GM23338 (cell line): ENCODE measurements around the gene ERVK3-1. TPM values are rescaled to one million over a fixed set of nuclear protein-coding genes. Genes with fewer than 3 reads are reported as not detected.

ENCODE experiments used
- ATAC-seq: fragments of 200-7000 bp; cut with Tn5 transposase; 3 replicates; pipeline ENCODE4 v1.9.1; 2020
- DNase-seq: peaks from one replicate; pipeline ENCODE4 v3.0.0-alpha.2; 2015; ENCODE audit warnings: low spot score
- H2AFZ ChIP-seq: fragments of 200-600 bp; sonication (generic); 2 replicates; pipeline ENCODE4 v1.8.0; 2016; ENCODE audit warnings: antibody characterized with exemption, mild to moderate bottlenecking, moderate library complexity
- H3F3A ChIP-seq: fragments of 200-600 bp; sonication (generic); replicated peaks from 2 replicates; pipeline ENCODE4 v1.8.0; 2017; ENCODE audit warnings: antibody characterized with exemption, mixed run types, low read depth
- H3K27ac ChIP-seq: fragments of 200-600 bp; sonication (generic); 2 replicates; pipeline ENCODE4 v1.6.1; 2016; ENCODE audit warnings: low read depth
- H3K27me3 ChIP-seq: fragments of 200-600 bp; sonication (generic); 2 replicates; pipeline ENCODE4 v1.8.0; 2016; ENCODE audit warnings: mild to moderate bottlenecking, mixed run types, moderate library complexity; ENCODE audit not compliant: insufficient read depth
- H3K36me3 ChIP-seq: fragments of 200-600 bp; sonication (generic); 2 replicates; pipeline ENCODE4 v1.8.0; 2016; ENCODE audit warnings: mild to moderate bottlenecking; ENCODE audit not compliant: insufficient read depth
- H3K4me1 ChIP-seq: fragments of 200-600 bp; sonication (generic); 2 replicates; pipeline ENCODE4 v1.8.0; 2016; ENCODE audit warnings: mild to moderate bottlenecking, moderate library complexity; ENCODE audit not compliant: insufficient read depth
- H3K4me2 ChIP-seq: fragments of 200-600 bp; sonication (generic); 2 replicates; pipeline ENCODE4 v1.7.1; 2017; ENCODE audit warnings: mixed run types
- H3K4me3 ChIP-seq: fragments of 200-600 bp; sonication (generic); 2 replicates; pipeline ENCODE4 v1.6.1; 2016; ENCODE audit warnings: mixed run types
- H3K79me2 ChIP-seq: fragments of 200-600 bp; sonication (generic); replicated peaks from 2 replicates; pipeline ENCODE4 v1.8.0; 2017; ENCODE audit warnings: mild to moderate bottlenecking; ENCODE audit not compliant: insufficient read depth
- H3K9me2 ChIP-seq: fragments of 200-600 bp; sonication (generic); 2 replicates; pipeline ENCODE4 v1.8.0; 2017; ENCODE audit not compliant: insufficient read depth
- H4K20me1 ChIP-seq: fragments of 200-600 bp; sonication (generic); replicated peaks from 2 replicates; pipeline ENCODE4 v1.8.0; 2017; ENCODE audit warnings: mild to moderate bottlenecking; ENCODE audit not compliant: insufficient read depth
- H3K27ac Mint-ChIP-seq: 2 replicates; pipeline ENCODE4 v1.8.0; 2020; ENCODE audit warnings: inconsistent platforms, mild to moderate bottlenecking, moderate library complexity, mixed read lengths
- H3K27me3 Mint-ChIP-seq: 3 replicates; pipeline ENCODE4 v1.8.0; 2022; ENCODE audit warnings: low read depth, mild to moderate bottlenecking, moderate library complexity, mixed read lengths, inconsistent platforms; ENCODE audit not compliant: insufficient read depth, poor library complexity
- H3K36me3 Mint-ChIP-seq: 3 replicates; pipeline ENCODE4 v1.8.0; 2021; ENCODE audit warnings: low read depth, mild to moderate bottlenecking, inconsistent platforms, moderate library complexity, mixed read lengths
- H3K4me1 Mint-ChIP-seq: 3 replicates; pipeline ENCODE4 v1.8.0; 2020; ENCODE audit warnings: mild to moderate bottlenecking, inconsistent platforms, mixed read lengths
- H3K4me3 Mint-ChIP-seq: 3 replicates; pipeline ENCODE4 v1.8.0; 2021; ENCODE audit warnings: moderate library complexity, mild to moderate bottlenecking, inconsistent platforms, mixed read lengths
- H3K9me3 Mint-ChIP-seq: 3 replicates; pipeline ENCODE4 v1.8.0; 2020; ENCODE audit warnings: moderate library complexity, mild to moderate bottlenecking, inconsistent platforms, mixed read lengths
- CTCF ChIP-seq, 2 experiments: fragments of 200-600 bp in 1 of 2; sonication (generic) in 1 of 2; conservative IDR thresholded peaks; 2 replicates each; pipeline versions ENCODE4 v1.5.1 to v1.6.1; 2016 to 2017; ENCODE audit warnings: antibody characterized with exemption in 2 of 2, low read depth in 2 of 2, mild to moderate bottlenecking in 2 of 2, moderate library complexity in 1 of 2
- EZH2phosphoT487 ChIP-seq: fragments of 200-600 bp; sonication (generic); IDR thresholded peaks from one replicate; pipeline ENCODE4 v1.8.1; 2018; ENCODE audit warnings: antibody characterized with exemption; ENCODE audit not compliant: unreplicated experiment
- JUNB ChIP-seq: IDR thresholded peaks from one replicate; pipeline ENCODE4 v1.6.1; 2016; ENCODE audit warnings: antibody characterized with exemption; ENCODE audit not compliant: unreplicated experiment
- REST ChIP-seq: IDR thresholded peaks from one replicate; pipeline ENCODE4 v1.6.1; 2018; ENCODE audit warnings: antibody characterized with exemption; ENCODE audit not compliant: unreplicated experiment
- STAT1 ChIP-seq: IDR thresholded peaks from one replicate; pipeline ENCODE4 v1.6.1; 2016; ENCODE audit warnings: antibody characterized with exemption; ENCODE audit not compliant: unreplicated experiment
- ZNF331 ChIP-seq: fragments of 250-450 bp; sonication (Bioruptor Pico); IDR thresholded peaks from 2 replicates; pipeline ENCODE4 v1.5.0; 2020; ENCODE audit warnings: low read depth, mild to moderate bottlenecking, moderate library complexity
- ZNF462 ChIP-seq: fragments of 250-450 bp; sonication (Bioruptor Pico); IDR thresholded peaks from 2 replicates; pipeline ENCODE4 v1.5.0; 2020; ENCODE audit warnings: mild to moderate bottlenecking, moderate library complexity
- polyA plus RNA-seq: library from polyadenylated mRNA; unstranded; fragments of >200 nt; fragmentation: Nextera tagmentation; extraction: Ambion mirVana; gene quantifications from 2 replicates; pipeline ENCODE4 v1.2.1, GENCODE V29; 2016
- total RNA-seq: library from RNA; depleted of rRNA; stranded (reverse); fragments of >200 nt; shearing (Covaris generic); gene quantifications from 2 replicates; pipeline ENCODE4 v1.2.3, GENCODE V29; 2014

ERVK3-1 gene
- total and polyA plus RNA-seq, 2 experiments from 2014 or later = 34.4 to 66.2 TPM

GRCh38 chr19:58275564-58275963 is 29.6 kb upstream of the ERVK3-1 start:
- H3K27me3 ChIP-seq = no peaks in the 10 kb centered on the region
- H3K4me3 ChIP-seq = no peak overlapping the region
- Mint-ChIP-seq H3K4me3 (no peak overlapping the region), H3K9me3 (peaks cover 18% of the 10 kb centered on the region), H3K36me3 (peaks cover 71% of the 10 kb centered on the region), H3K27ac (no peak overlapping the region), H3K27me3 (peaks cover 12% of the 10 kb centered on the region), H3K4me1 (peaks cover 12% of the 10 kb centered on the region)
- TF ChIP-seq JUNB (no peak), REST (no peak), EZH2phosphoT487 (no peak), ZNF331 (CRISPR knock-in tag) (no peak), STAT1 (no peak), CTCF (conservative IDR thresholded peaks at IDR 0.05; ENCODE audit: low read depth in 2 of 2) (no peak), ZNF462 (CRISPR knock-in tag) (no peak)
- H3K27ac ChIP-seq = no peak overlapping the region
- H3K4me2 ChIP-seq = no peak overlapping the region
- H4K20me1 ChIP-seq = peaks cover 12% of the 10 kb centered on the region
- H3K36me3 ChIP-seq = no peaks in the 10 kb centered on the region; the same call in 1 of the 2 replicates
- DNase-seq (no peak), ATAC-seq (no peak)
- H3F3A ChIP-seq = 0 out of 2 replicates have a peak, but pooled peaks cover 4% of the 10 kb centered on the region
- H2AFZ ChIP-seq = no peak overlapping the region
- peaks cover 42% of the 10 kb centered on the region for H3K79me2 ChIP-seq
- H3K9me2 ChIP-seq = no peaks in the 10 kb centered on the region
- H3K4me1 ChIP-seq = peaks cover 10% of the 10 kb centered on the region
